Vagina (tissue), 2 donors: Measurements from ENCODE around the gene INF2. TPM values are rescaled to one million over a fixed set of nuclear protein-coding genes. Genes with fewer than 3 reads are reported as not detected.

Source experiments
- DNase-seq, 2 donors: peaks; one replicate each; pipeline ENCODE4 v3.0.0-alpha.2; 2017; ENCODE audit errors: extremely low spot score in 2 of 2
- H3K27ac ChIP-seq: fragments of 200-600 bp; sonication (generic); one replicate; pipeline ENCODE4 v1.5.1; 2019
- H3K27me3 ChIP-seq: fragments of 200-600 bp; sonication (generic); one replicate; pipeline ENCODE4 v1.5.1; 2019
- H3K36me3 ChIP-seq, 2 donors: fragments of 200-600 bp; sonication (generic); one replicate each; pipeline ENCODE4 v1.5.1; 2017 to 2019
- H3K4me1 ChIP-seq: fragments of 200-600 bp; sonication (generic); one replicate; pipeline ENCODE4 v1.5.1; 2019
- H3K4me3 ChIP-seq, 2 donors: fragments of 200-600 bp; sonication (generic); 1 replicate in 1 of 2; 2 replicates in 1 of 2; pipeline ENCODE4 v1.5.1; 2016 to 2019
- H3K9me3 ChIP-seq: fragments of 200-600 bp; sonication (generic); one replicate; pipeline ENCODE4 v1.5.1; 2019
- POLR2A ChIP-seq, 2 donors: fragments of 450-650 bp; IDR thresholded peaks; one replicate each; pipeline ENCODE4 v1.6.1; 2017; ENCODE audit warnings: antibody characterized with exemption in 2 of 2, mild to moderate bottlenecking in 2 of 2, moderate library complexity in 2 of 2
- POLR2AphosphoS5 ChIP-seq, 2 donors: sonication (generic); formaldehyde crosslinking; IDR thresholded peaks; one replicate each; pipeline ENCODE4 v1.9.0; 2017; ENCODE audit warnings: antibody characterized with exemption in 2 of 2, mild to moderate bottlenecking in 2 of 2, low read depth in 1 of 2; ENCODE audit not compliant: insufficient read depth in 1 of 2
- intact Hi-C: fragments of 100-400 bp; cut with DNase I; formaldehyde crosslinking; loops from one replicate; pipeline ENCODE4 v1.15.1; 2023
- total RNA-seq: library from RNA; depleted of rRNA; stranded (reverse); fragments of >200 nt; gene quantifications from one replicate; pipeline ENCODE4 v1.2.3, GENCODE V29; 2016
- TF ChIP-seq, protein P1 (sequence below), 3 experiments: fragments of 450-650 bp in 2 of 3; fragments of 200-600 bp in 1 of 3; sonication (generic) in 1 of 3; IDR thresholded peaks; one replicate each; pipeline ENCODE4 v1.5.1; 2017 to 2019; ENCODE audit warnings: antibody characterized with exemption in 3 of 3, mild to moderate bottlenecking in 2 of 3, moderate library complexity in 2 of 3

Gene INF2
- total RNA-seq, 1 donor from 2014 or later, result 49.1 TPM

- Histone ChIP-seq H3K4me3 (no peak overlapping the region), H3K27me3 (no peaks in the 10 kb centered on the region), H3K36me3 (no peaks in the 10 kb centered on the region), H3K27ac (no peak overlapping the region), H3K9me3 (no peaks in the 10 kb centered on the region), H3K4me1 (peaks cover 17% of the 10 kb centered on the region)
- no peak for TF ChIP-seq POLR2A (IDR thresholded peaks at IDR 0.05)
- TF ChIP-seq, protein P1, sequence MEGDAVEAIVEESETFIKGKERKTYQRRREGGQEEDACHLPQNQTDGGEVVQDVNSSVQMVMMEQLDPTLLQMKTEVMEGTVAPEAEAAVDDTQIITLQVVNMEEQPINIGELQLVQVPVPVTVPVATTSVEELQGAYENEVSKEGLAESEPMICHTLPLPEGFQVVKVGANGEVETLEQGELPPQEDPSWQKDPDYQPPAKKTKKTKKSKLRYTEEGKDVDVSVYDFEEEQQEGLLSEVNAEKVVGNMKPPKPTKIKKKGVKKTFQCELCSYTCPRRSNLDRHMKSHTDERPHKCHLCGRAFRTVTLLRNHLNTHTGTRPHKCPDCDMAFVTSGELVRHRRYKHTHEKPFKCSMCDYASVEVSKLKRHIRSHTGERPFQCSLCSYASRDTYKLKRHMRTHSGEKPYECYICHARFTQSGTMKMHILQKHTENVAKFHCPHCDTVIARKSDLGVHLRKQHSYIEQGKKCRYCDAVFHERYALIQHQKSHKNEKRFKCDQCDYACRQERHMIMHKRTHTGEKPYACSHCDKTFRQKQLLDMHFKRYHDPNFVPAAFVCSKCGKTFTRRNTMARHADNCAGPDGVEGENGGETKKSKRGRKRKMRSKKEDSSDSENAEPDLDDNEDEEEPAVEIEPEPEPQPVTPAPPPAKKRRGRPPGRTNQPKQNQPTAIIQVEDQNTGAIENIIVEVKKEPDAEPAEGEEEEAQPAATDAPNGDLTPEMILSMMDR (IDR thresholded peaks at IDR 0.05), result no peak
- no peak for TF ChIP-seq POLR2AphosphoS5 (IDR thresholded peaks at IDR 0.05; ENCODE audit: insufficient read depth in 1 of 2, low read depth in 1 of 2)
- DNase-seq, result no peak
- intact Hi-C loops, result no loop called here
These were observed 15.9 kb upstream of the INF2 start for GRCh38 chr14:104673481-104673880.

DNA sequence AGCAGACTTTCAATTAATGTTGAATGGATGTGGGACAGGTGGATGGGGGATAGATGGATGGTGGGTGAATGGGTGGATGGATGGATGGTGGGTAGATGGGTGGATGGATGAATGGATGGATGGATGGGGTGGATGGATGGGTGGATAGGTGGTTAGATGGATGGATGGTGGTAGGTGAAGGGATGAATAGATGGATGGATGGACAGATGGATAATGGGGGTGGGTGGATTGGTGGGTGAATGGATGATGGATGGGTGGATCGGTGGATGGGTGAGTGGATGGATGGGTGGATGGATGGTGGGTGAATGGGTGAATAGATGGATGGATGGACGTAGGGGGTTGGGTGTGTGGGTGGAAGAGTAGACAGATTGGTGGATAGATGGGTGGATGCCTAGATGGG is 14.0 kb upstream of the INF2 start:
- H3K27ac ChIP-seq, result no peak overlapping the region
- H3K36me3 ChIP-seq, result no peaks in the 10 kb centered on the region
- no peaks in the 10 kb centered on the region for H3K27me3 ChIP-seq
- peaks cover 36% of the 10 kb centered on the region for H3K4me1 ChIP-seq
- TF ChIP-seq POLR2AphosphoS5 (IDR thresholded peaks at IDR 0.05; ENCODE audit: insufficient read depth in 1 of 2, low read depth in 1 of 2) (no peak), POLR2A (IDR thresholded peaks at IDR 0.05) (no peak)
- TF ChIP-seq, protein P1 (IDR thresholded peaks at IDR 0.05), result no peak
- no peak overlapping the region for H3K4me3 ChIP-seq
- DNase-seq, result no peak
- intact Hi-C loops, result no loop called here
- no peaks in the 10 kb centered on the region for H3K9me3 ChIP-seq

- no peak overlapping the region for H3K4me3 ChIP-seq
- DNase-seq, result no peak
- H3K36me3 ChIP-seq, result no peaks in the 10 kb centered on the region
- H3K27me3 ChIP-seq, result no peaks in the 10 kb centered on the region
- peaks cover 44% of the 10 kb centered on the region for H3K4me1 ChIP-seq
- H3K9me3 ChIP-seq, result no peaks in the 10 kb centered on the region
- TF ChIP-seq POLR2A (IDR thresholded peaks at IDR 0.05) (no peak), POLR2AphosphoS5 (IDR thresholded peaks at IDR 0.05; ENCODE audit: insufficient read depth in 1 of 2, low read depth in 1 of 2) (no peak)
- TF ChIP-seq, protein P1 (IDR thresholded peaks at IDR 0.05), result no peak
- intact Hi-C loops, result no loop called here
- peak overlapping the region; percentile 86 for H3K27ac ChIP-seq
These were observed 13.2 kb upstream of the INF2 start for GRCh38 chr14:104676130-104676693.

GRCh38 chr14:104676694-104677511 is 12.5 kb upstream of the INF2 start:
- Histone ChIP-seq H3K4me3 (peak overlapping the region; percentile 45 to 61), H3K9me3 (no peaks in the 10 kb centered on the region), H3K27ac (peak overlapping the region; percentile 86), H3K4me1 (peaks cover 51% of the 10 kb centered on the region), H3K36me3 (no peaks in the 10 kb centered on the region), H3K27me3 (no peaks in the 10 kb centered on the region)
- TF ChIP-seq POLR2A (IDR thresholded peaks at IDR 0.05) (no peak), POLR2AphosphoS5 (IDR thresholded peaks at IDR 0.05; ENCODE audit: insufficient read depth in 1 of 2, low read depth in 1 of 2) (no peak)
- TF ChIP-seq, protein P1 (IDR thresholded peaks at IDR 0.05), result no peak
- intact Hi-C loops, result no loop called here
- DNase-seq, result no peak
